ENCODE data around the gene MBTPS2. TPM values are rescaled to one million over a fixed set of nuclear protein-coding genes. Genes with fewer than 3 reads are reported as not detected.
A peak's percentile ranks its signal among the peaks of the same experiment; 100 is the strongest.
"Not testable (repeated sequence)": the region's sequence is repeated elsewhere in the genome, so short reads cannot be mapped to it uniquely, and the experiment has no call there.

MBTPS2 gene
- total RNA-seq = 11.4 TPM

- DNase-seq = peak; percentile 72
Measured at GRCh38 chrX:21839334-21840192, at the start of gene MBTPS2. MBTPS2 (plus strand) TSS chrX:21839617; CDS start chrX:21839735, 118 bp downstream.

GRCh38 chrX:21798677-21799219 is 40.7 kb upstream of the MBTPS2 start:
- DNase-seq = no peak

GRCh38 chrX:21799767-21800166 is 39.6 kb upstream of the MBTPS2 start:
- no peak for DNase-seq

- DNase-seq = no peak
Measured at GRCh38 chrX:21800344-21800770, 39.1 kb upstream of the MBTPS2 start.

GRCh38 chrX:21802054-21802670 is 37.3 kb upstream of the MBTPS2 start:
- DNase-seq = peak; percentile 0

GRCh38 chrX:21802839-21803238 is 36.6 kb upstream of the MBTPS2 start:
- no peak for DNase-seq

- DNase-seq = no peak
Measured at GRCh38 chrX:21806691-21807090, 32.7 kb upstream of the MBTPS2 start.

- DNase-seq = no peak
Measured at GRCh38 chrX:21811832-21812231, 27.6 kb upstream of the MBTPS2 start.

- DNase-seq = no peak
Measured at GRCh38 chrX:21812628-21813027, 26.8 kb upstream of the MBTPS2 start.

GRCh38 chrX:21813612-21814368 is 25.6 kb upstream of the MBTPS2 start:
- no peak for DNase-seq

- DNase-seq = no peak
Measured at GRCh38 chrX:21816136-21816535, 23.3 kb upstream of the MBTPS2 start.

- DNase-seq = not testable (repeated sequence)
Measured at GRCh38 chrX:21820170-21820569, 19.2 kb upstream of the MBTPS2 start.

- DNase-seq = no peak
Measured at GRCh38 chrX:21821875-21822274, 17.5 kb upstream of the MBTPS2 start.

GRCh38 chrX:21831496-21831895 is 7.9 kb upstream of the MBTPS2 start:
- no peak for DNase-seq

GRCh38 chrX:21837056-21837455 is 2.4 kb upstream of the MBTPS2 start:
- DNase-seq = peak; percentile 2

GRCh38 chrX:21838937-21839333 is 482 bp upstream of the MBTPS2 start:
- no peak for DNase-seq

- DNase-seq = no peak
Measured at GRCh38 chrX:21840193-21840545, 752 bp downstream of the MBTPS2 start.

- no peak for DNase-seq
Measured at GRCh38 chrX:21843179-21843578, 3.8 kb downstream of the MBTPS2 start.

GRCh38 chrX:21845096-21845495 is 5.7 kb downstream of the MBTPS2 start:
- no peak for DNase-seq

GRCh38 chrX:21847342-21847741 is 7.9 kb downstream of the MBTPS2 start:
- no peak for DNase-seq

GRCh38 chrX:21853578-21853977 is 14.2 kb downstream of the MBTPS2 start:
- DNase-seq = no peak

- DNase-seq = no peak
Measured at GRCh38 chrX:21855937-21856415, 16.6 kb downstream of the MBTPS2 start, which contains the start of gene YY2. YY2 (plus strand) TSS chrX:21855987; CDS start chrX:21856485, 498 bp downstream.

- DNase-seq = no peak
Measured at GRCh38 chrX:21856504-21856903, 17.1 kb downstream of the MBTPS2 start.

All from occipital lobe (tissue), 2 donors.